Activated effector memory CD4-positive, alpha-beta T cell treated with anti-CD3 and anti-CD28 coated beads, Interleukin-2, amount 50 U/mL, for 16 hours (primary cell): ENCODE results near the gene HLF.
"Not testable (repeated sequence)": the region's sequence is repeated elsewhere in the genome, so short reads cannot be mapped to it uniquely, and the experiment has no call there.

ENCODE experiments used
- DNase-seq: peaks from one replicate; pipeline ENCODE4 v3.0.0-alpha.2; 2020

Gene HLF

DNA sequence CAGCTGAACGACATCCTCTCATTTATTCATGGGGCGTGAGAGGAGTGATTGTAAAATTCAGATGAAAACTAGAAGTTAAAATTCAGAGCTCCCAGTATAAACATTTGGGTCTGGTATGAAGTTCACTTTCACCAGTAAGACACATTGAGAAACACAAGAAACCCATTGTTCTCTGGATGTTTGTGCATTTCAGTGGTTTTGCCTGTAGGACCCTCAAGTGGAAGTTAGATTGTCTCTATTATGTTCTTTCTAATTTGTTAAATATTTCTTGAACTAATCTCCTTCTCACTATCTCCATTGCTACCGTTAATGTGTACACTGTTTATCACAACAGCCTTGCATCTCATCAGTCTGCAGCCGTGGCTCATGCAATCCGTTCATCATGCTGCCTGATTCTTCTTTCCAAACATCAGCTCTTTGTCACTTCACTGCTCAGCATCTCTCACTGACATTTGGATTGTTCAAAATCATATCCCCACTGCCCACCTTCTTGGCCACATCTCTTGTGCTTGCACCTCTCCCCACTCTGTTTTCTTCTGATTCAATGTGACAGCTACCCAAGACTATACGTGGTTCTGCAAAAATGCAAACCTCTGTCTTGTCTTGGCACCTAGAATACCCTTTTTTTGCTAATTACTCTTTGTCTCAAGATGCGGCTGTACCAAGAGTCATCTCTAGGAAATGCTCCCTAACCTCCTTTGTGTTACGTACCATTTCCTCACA lies 49.5 kb downstream of the HLF start:
- no peak for DNase-seq

DNA sequence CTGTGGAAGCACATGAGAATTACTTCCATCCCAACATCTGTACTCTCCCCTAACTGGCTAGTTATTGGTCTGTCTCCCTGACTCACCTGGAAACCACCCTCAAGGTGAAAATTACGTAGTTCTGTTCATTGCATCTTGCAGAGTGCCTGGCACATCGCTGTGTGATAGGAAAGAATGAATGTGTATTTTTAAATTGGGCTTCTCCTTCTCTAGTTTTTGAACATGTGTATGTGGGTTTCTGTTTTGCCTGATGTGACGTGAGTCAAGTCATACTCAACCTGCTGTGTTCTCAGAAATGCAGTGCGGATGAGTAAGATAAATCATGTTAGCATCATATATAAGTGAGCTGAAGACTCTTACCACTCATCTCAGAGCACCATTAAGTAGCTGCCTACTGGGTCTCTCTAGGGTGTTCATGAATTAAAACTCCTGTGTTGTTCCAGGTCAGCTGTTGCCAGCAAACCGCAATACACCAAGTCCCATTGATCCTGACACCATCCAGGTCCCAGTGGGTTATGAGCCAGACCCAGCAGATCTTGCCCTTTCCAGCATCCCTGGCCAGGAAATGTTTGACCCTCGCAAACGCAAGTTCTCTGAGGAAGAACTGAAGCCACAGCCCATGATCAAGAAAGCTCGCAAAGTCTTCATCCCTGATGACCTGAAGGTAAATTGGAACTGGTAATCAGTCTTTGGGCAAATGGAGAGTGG lies 50.2 kb downstream of the HLF start:
- no peak for DNase-seq

GRCh38 chr17:55316499-55316898 lies 51.7 kb downstream of the HLF start:
- DNase-seq, result no peak

DNA sequence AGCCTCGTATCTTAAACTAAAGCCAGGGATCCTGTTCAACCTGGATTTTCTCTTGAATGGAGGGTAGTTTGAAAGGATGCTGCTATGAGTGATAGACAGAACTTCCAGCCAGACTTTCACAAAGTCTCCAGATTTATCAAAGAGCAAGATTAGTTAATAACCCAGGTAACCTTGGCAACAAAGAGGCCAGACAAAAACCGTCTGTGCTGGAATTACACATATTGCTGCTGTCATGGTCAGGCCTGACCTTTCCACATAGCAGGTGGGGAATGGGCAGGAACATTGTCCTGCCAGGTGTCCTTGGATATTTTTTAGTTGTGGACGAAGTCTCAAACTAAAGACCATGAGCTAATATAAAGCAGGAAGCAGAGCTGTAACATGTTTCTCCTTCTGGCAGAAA lies 52.5 kb downstream of the HLF start:
- no peak for DNase-seq

DNA sequence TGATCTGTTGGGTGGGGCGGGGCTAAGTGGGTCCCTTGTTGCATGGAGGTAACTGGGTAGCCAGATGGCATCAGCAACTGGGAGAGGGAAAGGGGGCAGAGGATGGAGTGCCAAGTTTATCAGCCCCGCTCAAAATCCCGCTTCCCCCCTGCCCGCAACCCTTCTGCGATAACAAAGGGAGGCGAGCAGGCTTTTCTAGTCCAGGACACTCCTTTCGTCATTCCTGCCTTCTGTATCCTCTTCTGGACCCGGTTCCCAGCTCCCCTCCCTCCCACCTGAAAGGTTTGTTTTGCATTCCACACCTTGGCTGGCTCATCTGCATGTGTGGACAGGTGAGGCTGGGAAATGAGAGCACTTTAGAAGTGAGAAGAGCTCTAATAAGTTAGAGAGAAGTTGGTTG lies 53.3 kb downstream of the HLF start:
- DNase-seq, result no peak

DNA sequence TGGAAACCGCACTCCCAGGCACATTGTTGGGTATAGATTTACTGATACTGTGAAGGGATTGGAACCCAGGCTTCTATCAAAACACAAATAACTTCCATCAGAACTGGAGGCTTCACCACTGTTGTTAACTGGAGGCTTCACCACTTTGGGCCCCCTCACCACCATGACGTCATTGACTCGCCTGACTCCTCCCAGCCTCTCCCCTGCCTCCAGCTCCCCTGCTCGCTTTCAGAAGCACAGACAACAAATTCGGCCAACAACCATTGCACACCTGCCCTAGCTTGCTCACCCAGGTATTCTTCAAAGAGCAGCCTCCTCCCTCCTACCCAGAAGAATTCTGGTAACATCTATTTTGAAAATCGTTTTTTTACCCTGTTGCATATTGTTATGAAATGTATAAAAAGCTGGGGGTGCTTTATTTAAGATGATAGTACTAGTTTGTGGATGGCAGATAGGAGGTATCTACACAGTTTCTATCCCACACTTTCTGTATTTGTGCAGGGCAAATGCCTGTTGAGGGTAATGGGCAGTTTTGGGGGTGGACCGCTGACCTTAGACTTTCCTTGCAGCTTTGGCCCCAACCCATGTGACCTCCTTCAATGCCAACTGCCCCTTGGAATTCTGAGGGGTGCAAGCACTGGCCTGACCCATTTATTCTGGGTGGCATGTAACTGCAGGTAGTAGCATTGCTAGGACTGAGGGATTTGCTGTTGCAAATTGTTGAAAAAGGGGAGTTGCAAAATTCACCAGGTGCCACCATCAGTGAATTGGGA lies 54.1 kb downstream of the HLF start:
- no peak for DNase-seq

- DNase-seq, result no peak
These were observed 55.3 kb downstream of the HLF start for GRCh38 chr17:55319933-55320593.

- DNase-seq, result no peak
These were observed 56.0 kb downstream of the HLF start for GRCh38 chr17:55320594-55321426.

- no peak for DNase-seq
These were observed 56.8 kb downstream of the HLF start for GRCh38 chr17:55321427-55322060.

- DNase-seq, result no peak
These were observed 57.8 kb downstream of the HLF start for GRCh38 chr17:55322453-55322985.

DNA sequence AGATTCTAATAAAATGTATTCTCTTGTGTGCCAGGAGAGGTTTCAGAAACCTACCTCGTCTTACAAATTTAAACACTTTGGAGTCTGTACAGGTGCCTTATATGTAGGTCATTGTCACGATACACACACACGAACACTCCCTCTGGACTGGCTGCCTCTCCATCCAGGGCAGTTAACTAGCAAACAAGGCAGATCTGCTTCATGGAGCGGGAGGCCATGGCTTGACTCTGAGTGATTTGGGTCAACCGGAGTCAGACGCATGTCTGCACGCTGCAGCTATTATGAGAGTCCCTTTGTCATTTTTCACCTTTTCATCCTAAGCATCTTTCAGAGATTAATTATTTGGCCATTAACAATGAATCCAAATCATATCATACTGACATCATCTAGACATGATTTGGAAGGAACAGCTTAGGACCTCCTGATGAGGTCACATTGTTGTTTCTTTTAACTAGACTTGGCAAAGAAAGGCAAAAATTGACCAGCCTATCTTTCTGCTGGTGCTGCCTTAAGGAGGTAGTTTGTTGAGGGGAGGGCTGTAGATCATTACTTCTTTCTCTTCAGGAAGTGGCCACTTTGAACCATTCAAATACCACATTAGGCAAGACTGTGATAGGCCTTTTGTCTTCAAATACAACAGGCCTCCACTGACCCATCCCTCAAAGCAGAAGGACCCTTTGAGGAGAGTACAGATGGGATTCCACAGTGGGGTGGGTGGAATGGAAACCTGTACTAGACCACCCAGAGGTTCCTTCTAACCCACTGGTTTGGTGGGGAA lies 58.9 kb downstream of the HLF start:
- DNase-seq, result no peak

GRCh38 chr17:55324296-55324978 lies 59.7 kb downstream of the HLF start:
- no peak for DNase-seq

DNA sequence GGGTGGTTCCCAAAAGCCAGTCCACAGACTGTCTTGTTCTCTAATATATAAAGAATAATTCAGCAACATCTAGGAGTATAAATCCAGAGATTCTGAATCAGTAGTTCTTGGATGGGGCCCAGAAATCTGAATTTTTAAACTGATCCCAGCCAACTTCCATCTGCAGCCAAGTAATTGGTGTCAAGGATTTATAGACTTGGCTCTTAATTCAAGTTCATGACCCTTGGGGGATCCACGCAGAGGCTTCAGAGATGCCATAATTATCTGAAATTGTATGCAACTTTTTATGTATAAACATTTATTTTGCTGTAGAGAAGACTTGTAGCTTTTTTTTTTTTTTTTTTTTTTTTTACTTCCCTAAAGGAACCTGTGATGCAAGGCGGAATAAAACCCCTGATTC lies 60.6 kb downstream of the HLF start:
- DNase-seq, result no peak

- no peak for DNase-seq
These were observed 61.3 kb downstream of the HLF start for GRCh38 chr17:55326030-55326429.

DNA sequence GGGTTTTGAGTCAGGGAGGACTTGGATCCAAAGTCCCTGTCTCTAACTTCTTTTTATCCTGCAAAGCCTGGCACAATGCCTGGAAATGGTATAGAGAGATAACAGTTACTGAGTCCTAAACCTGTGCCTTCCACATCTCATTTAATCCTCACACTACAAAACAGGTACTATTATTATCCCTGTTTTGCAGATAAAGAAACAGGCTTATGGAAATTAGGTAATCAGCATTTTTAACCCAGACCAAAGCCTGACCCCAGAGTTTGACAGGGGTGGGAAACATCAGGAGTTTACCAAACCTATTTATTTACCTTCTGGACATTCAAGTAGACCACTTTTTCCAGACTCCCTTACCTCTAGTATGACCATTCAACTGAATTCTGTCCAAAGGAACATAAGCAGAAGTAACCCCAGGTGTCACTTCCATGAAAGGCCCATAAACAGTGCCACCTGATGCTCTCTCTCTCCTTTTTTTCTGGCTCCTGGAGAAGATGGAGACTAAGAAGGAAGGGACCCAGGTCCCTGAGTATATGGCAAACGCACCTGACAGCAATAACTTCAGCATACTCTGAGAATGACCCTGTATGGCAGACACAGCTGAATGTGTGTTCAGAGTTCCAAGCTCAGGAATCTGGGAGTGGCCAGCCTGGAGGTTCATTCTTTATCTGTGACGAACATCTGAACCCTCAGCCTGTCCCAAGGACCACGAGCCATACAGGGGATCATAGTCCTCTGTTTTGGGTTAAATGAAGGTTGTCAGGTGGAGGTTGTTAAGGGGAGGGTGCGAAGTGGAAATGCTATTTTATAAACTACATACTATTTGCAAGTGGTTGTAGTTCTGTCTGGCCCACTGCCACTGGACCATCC lies 62.7 kb downstream of the HLF start:
- no peak for DNase-seq

DNA sequence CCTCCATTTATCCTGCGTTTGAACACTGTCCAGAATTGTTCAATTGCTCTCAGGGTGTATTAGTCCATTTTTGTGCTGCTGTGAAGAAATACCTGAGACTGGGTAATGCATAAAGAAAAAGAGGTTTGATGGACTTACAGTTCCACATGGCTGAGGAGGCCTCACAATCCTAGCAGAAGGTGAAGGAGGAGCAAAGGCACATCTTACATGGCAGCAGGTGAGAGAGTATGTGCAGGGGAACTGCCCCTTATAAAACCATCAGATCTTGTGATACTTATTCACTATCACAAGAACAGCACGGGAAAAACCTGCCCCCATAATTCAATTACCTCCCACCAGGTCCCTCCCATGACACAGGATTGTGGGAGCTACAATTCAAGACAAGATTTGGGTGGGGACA lies 63.8 kb downstream of the HLF start:
- DNase-seq, result not testable (repeated sequence)

GRCh38 chr17:55330344-55330933 lies 65.7 kb downstream of the HLF start:
- DNase-seq, result no peak

GRCh38 chr17:55332296-55333041 lies 67.7 kb downstream of the HLF start:
- DNase-seq, result no peak
